HT-29 (cell line): ENCODE data around the gene DNAJB13. TPM values are rescaled to one million over a fixed set of nuclear protein-coding genes. Genes with fewer than 3 reads are reported as not detected.
"Not testable (repeated sequence)": the region's sequence is repeated elsewhere in the genome, so short reads cannot be mapped to it uniquely, and the experiment has no call there.

ENCODE experiments used
- DNase-seq: peaks from one replicate; pipeline ENCODE4 v3.0.0-alpha.2; 2015; ENCODE audit warnings: low spot score
- total RNA-seq: library from RNA; depleted of rRNA; stranded (reverse); fragments of >200 nt; shearing (Covaris generic); gene quantifications from 2 replicates; pipeline ENCODE4 v1.2.3, GENCODE V29; 2014; rRNA removed

DNAJB13 gene
- total RNA-seq, result 0.46 TPM in 1 of 2 replicates, not detected in the other

DNA sequence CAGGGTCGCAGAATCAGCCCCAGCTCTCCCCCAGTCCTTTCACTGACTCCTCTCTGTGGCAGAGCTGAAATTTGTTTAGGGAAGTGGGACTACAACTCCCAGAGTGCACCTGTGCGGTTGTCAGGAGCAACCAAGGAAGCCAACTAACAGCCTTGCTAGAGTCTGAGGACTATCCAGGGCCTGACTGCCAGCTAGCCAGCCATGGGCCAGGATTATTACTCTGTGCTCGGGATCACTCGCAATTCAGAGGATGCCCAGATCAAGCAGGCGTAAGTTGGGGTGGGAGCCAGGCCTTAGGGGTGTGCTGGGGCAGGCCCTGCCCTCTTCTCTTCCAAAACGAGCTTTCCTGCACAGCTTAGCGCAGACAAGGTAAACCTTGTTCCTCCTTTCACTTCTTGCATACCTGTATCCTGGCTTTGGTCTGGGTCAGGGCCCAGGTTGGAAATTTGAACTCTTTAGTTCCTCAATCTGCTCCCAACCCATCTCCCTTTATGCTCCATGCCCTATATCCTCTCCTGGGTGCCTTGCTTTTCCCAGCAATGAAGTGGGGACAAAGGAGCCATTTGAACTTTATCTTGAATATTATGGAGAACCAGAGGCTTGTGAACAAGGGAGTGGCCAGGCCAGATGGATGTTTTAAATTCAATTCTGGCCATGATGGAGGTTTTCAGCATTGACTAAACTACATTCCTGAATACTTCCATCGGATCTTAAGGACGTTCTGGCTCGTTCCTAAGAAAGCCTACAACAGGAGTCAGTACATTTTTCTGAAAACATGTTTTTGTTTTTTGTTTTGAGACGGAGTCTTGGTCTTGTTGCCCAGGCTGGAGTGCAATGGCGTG is at the start of gene DNAJB13:
TSS of gene DNAJB13 (plus strand) at position 158 of the 842 bp plus-strand sequence. CDS start at position 202, 44 bp downstream.
- peak; percentile 82 for DNase-seq

GRCh38 chr11:73902303-73902702 is 48.5 kb upstream of the DNAJB13 start:
- DNase-seq, result no peak

- DNase-seq, result peak; percentile 48
Measured at GRCh38 chr11:73907191-73907590, 43.6 kb upstream of the DNAJB13 start.

GRCh38 chr11:73912026-73912425 is 38.8 kb upstream of the DNAJB13 start:
- DNase-seq, result no peak

GRCh38 chr11:73913472-73913871 is 37.4 kb upstream of the DNAJB13 start:
- DNase-seq, result no peak

DNA sequence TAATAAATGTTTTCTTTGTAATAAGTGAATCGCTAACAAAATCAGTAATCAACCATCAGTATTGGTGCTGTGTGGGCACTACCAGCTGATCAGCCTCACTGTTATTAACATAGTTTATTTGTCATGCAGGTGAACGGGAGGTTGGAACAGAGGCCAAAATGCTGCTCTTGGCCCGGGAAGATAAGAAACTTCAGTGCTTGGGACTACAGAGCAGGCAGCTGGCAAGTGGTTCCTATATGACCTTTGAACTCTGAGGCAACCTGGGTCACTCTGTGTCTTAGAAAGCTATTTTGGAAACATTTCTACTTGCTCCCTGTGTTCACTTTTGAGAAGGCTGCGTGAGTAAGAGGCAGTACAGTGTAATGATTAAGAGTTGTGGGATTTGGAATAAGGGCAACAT is 36.5 kb upstream of the DNAJB13 start:
- no peak for DNase-seq

- DNase-seq, result no peak
Measured at GRCh38 chr11:73916435-73916834, 34.4 kb upstream of the DNAJB13 start.

GRCh38 chr11:73921180-73921579 is 29.6 kb upstream of the DNAJB13 start:
- no peak for DNase-seq

- no peak for DNase-seq
Measured at GRCh38 chr11:73929388-73929787, 21.4 kb upstream of the DNAJB13 start.

DNA sequence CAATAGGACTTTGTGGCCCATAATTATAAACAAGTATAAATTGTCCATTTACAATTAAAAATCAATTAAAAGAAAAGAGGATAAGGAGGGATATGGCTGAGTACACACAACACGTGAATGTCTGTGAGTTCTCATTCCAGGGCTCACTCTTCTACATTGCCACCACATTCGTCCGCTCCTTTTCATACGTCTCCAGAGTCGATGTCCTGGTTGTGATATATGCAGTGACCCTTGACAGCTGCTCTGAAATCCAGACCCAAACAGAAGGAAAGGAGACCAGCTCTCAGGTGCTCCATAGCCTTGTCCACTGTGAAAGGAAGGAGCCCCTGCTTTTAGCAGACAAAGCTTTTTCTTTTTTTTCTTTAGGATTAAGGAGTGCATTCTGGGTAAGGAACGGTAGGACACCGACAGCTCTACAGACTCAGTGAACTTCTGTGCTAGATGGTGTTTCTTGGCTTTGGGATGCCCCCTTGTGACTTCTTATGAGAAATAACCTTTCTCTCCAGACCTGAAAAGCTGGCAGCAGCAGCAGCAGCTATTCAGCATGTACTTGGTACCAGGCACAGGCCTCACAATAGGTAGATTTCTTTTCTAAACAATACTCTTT is 19.7 kb upstream of the DNAJB13 start:
- DNase-seq, result peak; percentile 88

DNA sequence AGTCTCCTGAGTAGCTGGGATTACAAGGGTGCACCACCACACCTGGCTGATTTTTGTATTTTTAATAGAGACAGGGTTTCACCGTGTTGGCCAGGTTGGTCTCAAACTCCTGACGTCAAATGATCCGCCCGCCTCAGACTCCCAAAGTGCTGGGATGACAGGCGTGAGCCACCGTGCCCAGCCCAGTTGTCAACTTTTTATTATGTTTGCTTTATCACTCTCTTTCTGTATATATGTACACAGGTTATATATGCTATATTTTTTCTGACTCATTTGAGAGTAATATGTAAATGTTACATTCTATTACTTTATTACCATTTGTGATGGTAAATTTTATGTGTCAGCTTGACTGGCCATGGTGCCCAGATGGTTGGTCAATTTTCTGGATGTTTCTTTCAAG is 18.9 kb upstream of the DNAJB13 start:
- DNase-seq, result no peak

DNA sequence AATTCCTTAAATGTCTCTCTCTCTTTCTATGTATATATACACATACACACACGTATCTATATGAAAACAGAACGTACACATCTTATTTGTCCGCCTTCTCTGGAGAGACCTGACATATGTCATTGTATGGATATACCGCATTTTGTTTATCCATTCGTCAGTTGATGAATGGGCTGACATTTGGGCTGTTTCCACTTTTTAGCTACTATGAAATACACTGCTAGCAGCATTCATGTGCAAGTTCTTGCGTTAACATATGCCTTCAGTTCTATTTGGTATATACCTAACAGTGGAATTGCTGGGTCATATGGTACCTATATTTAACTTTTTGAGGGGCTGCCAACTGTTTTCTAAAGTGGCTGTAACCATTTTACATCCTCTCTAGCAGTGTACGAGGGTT is 18.0 kb upstream of the DNAJB13 start:
- DNase-seq, result no peak

- not testable (repeated sequence) for DNase-seq
Measured at GRCh38 chr11:73936047-73936446, 14.8 kb upstream of the DNAJB13 start.

DNA sequence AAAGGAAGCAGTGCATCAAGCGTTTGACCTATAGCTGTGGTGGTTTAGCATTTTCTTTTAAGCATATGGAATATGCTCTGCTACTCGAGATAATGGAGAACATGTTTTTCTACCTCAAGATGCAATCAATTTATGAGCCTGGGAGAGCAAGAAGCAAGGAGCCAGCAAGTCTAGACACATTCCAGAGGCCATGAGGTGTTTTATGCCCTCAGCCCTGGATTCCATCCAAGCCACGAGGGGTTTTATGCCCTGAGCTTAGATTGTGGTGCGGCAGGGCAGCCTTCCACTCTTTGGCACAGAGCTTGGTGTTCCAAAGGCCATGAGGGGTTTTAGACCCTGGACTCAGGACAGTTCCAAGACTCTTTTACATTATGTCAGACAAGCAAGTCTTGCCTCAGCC is 11.7 kb upstream of the DNAJB13 start:
- no peak for DNase-seq

DNA sequence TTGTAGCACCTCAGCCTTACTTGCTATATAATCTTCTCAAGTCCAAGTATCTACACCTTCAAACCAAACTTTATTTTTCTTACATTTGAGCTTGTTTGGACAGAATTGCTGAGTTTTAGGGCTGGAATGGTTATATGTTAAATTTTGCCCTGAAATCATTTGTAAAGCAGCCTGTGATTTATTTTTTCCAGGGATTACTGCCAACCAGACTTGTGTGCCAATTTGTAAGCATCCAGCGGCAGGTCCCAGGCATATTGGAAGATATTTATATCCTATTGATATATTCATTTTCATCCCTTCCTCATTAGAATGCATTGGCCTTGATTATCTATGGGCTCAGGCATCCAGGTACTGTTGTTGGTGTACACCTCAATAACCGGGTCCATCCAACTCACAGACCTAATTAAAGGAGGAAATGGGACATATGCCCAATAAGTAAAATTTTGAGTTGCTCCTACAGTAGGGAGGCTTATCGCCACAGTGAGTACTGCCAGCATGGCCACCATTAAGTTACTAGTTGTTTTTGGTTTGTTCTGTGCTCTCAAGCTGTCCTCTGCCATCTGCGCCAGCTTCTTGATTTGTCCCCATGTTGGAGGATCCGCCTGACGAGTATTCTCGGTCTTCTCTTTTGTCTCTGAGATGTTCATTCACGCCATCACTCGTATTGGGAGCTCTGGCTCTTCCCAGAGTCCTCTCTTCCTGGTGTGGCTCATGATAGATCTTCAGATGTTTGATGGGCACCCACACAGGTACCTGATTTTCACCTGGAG is 9.8 kb upstream of the DNAJB13 start:
- DNase-seq, result no peak

DNA sequence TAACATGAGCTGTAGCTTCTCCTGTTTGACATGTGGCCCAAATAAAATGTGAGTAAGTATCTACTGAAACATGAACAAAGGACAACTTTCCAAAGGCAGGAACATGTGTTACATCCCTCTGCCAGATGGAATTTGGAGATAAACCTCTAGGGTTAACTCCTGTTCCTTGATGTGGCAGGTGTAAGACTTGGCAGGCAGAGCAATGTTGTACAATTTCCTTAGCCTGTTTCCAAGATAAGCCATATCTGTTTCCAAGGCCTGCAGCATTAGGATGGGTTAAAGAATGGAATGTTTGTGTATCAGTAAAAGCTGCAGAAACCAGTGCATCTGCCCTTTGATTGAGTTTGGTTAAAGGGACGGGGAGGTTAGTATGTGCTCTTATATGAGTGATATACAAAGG is 8.8 kb upstream of the DNAJB13 start:
- DNase-seq, result no peak

DNA sequence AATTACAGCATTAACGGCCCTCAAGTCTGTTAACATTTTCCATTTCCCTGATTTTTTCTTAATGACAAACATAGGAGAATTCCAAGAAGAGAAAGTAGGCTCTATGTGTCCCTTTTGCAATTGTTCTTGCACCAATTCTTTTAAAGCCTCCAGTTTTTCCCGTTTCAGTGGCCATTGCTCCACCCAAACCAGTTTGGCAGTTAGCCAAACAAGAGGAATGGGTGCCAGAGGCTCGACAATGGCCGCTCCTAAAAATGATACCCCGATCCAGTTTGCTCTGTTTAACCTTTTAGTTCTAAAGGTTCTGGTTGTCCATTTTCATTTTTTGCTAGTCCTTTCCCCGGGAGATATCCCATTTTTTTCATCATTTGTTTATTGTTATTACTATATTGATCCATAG is 6.7 kb upstream of the DNAJB13 start:
- no peak for DNase-seq

- DNase-seq, result no peak
Measured at GRCh38 chr11:73944901-73945300, 5.9 kb upstream of the DNAJB13 start.

GRCh38 chr11:73945396-73945795 is 5.4 kb upstream of the DNAJB13 start:
- no peak for DNase-seq

- DNase-seq, result no peak
Measured at GRCh38 chr11:73946798-73947458, 3.9 kb upstream of the DNAJB13 start.

DNA sequence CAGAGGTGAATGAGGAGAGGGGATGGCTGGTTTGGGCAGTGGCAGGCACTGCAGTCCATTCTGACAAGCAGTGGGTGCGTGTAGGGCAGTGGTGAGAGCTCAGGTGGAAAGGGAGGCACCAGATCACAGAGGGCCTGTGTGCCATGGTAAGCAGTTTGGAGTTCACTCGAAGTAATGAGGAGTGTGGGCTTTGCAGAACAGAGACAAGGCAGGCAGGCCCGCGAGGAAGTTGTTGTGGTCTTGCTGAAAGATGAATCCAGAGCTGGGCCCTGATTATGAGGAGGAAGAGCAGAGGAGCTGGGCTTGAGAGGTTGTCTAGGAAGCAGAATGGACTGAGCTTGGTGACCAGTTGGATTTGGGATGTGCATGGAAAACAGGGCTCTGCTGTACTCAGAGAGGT is 1.6 kb upstream of the DNAJB13 start:
- DNase-seq, result no peak

DNA sequence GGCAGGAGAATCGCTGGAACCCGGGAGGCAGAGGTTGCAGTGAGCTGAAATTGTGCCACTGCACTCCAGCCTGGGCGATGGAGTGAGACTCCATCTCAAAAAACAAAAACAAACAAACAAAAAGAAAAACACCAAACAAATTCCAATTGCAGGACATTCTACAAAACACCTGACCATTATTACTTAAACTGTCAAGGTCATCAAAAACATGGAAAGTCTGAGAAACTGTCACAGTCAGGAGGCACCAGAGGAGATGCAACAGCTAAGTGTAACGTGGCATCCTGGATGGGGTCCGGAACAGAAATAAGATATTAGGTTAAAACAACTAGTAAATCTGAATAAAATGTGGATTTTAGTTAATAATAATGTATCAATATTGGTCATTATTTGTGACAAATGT is 914 bp upstream of the DNAJB13 start:
- DNase-seq, result no peak
